GM19025 (cell line): ENCODE data around the gene ASCL3.
"Not testable (repeated sequence)": the region's sequence is repeated elsewhere in the genome, so short reads cannot be mapped to it uniquely, and the experiment has no call there.

Experiments used
- ATAC-seq: cut with Tn5 transposase; IDR thresholded peaks from one replicate; pipeline ENCODE4 v1.9.1; 2021; ENCODE audit warnings: mild to moderate bottlenecking, low read depth, moderate library complexity; ENCODE audit not compliant: unreplicated experiment

ASCL3 gene, protein sequence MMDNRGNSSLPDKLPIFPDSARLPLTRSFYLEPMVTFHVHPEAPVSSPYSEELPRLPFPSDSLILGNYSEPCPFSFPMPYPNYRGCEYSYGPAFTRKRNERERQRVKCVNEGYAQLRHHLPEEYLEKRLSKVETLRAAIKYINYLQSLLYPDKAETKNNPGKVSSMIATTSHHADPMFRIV

GRCh38 chr11:8942518-8943066 is at the start of gene ASCL3:
ASCL3 (minus strand) TSS chr11:8943016; CDS start chr11:8938161, 4,855 bp downstream.
- no peak for ATAC-seq

GRCh38 chr11:8989453-8989852 is 46.6 kb upstream of the ASCL3 start:
- ATAC-seq = no peak

GRCh38 chr11:8988329-8989234 is 45.8 kb upstream of the ASCL3 start:
- ATAC-seq = no peak

- no peak for ATAC-seq
Observed at GRCh38 chr11:8987446-8987845, 44.6 kb upstream of the ASCL3 start.

DNA sequence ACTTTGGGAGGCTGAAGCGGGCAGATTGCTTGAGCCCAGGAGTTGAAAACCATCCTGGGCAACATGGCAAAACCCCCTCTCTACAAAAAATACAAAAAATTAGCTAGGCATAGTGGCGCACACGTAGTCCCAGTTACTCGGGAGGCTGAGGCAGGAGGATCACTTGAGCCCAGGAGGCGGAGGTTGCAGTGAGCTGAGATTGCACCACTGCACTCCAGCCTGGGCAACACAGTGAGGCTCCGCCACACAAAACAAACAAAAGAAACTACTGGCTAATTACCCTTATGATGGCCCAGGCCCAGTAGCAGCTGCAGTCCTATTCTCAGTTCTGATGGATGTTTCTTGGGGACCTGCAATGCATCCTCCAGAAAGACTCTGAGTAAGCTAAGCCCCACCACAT is 44.0 kb upstream of the ASCL3 start:
- ATAC-seq = not testable (repeated sequence)

- ATAC-seq = no peak
Observed at GRCh38 chr11:8985462-8985861, 42.6 kb upstream of the ASCL3 start.

GRCh38 chr11:8983552-8983951 is 40.7 kb upstream of the ASCL3 start:
- no peak for ATAC-seq

- ATAC-seq = no peak
Observed at GRCh38 chr11:8980485-8980884, 37.7 kb upstream of the ASCL3 start.

DNA sequence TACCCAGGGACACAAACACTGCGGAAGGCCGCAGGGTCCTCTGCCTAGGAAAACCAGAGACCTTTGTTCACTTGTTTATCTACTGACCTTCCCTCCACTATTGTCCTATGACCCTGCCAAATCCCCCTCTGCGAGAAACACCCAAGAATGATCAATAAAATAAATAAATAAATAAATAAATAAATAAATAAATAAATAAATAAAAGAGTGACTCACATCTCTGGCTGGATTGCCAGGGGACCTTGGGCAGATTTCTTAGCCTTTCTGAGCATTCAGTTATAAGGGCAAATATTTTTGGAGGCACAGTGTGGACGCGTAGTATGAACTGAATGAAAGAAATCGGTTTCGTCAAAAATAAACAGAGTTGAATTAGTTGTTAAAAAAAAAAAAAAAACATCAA is 36.5 kb upstream of the ASCL3 start:
- not testable (repeated sequence) for ATAC-seq

GRCh38 chr11:8973121-8973520 is 30.3 kb upstream of the ASCL3 start:
- no peak for ATAC-seq

GRCh38 chr11:8971924-8972316 is 29.1 kb upstream of the ASCL3 start:
- ATAC-seq = no peak

DNA sequence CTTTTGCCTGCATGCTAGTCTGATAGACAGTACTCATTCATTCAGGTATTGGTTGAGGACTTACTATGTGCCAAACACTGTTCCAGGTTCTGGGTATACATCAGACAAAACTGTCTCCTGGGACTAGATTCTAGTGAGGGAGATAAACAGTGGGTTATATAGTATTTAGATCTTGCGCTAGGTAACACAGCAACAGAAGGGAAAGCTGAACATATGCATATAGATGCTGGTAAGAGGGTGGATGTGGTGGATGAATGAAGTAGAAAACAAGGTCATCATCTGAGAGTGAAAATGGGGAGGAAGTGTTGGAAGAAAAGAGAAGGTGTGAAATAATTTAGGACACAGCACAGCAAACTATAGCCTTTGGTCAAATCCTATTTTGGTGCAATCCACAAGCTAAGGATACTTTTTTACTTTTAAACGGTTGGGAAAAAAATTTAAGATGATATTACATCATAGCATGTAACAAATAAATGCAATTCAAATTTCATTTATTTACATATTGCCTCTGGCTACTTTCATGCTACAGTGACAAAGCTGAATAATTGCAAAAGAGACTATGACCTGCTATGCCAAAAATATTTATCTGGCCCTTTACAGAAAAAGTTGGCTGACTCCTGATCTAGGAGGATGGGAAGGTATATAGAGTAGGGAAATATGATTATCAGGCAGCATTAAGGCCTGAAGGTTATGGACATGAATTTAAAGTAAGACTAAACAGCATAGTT is 28.5 kb upstream of the ASCL3 start:
- ATAC-seq = no peak

GRCh38 chr11:8967184-8967583 is 24.4 kb upstream of the ASCL3 start:
- ATAC-seq = no peak

GRCh38 chr11:8964324-8965320 is 21.8 kb upstream of the ASCL3 start, which contains the start of gene TMEM9B:
TMEM9B (minus strand) TSS chr11:8964442; CDS start chr11:8964313, 129 bp downstream.
- ATAC-seq = peak; percentile 86

DNA sequence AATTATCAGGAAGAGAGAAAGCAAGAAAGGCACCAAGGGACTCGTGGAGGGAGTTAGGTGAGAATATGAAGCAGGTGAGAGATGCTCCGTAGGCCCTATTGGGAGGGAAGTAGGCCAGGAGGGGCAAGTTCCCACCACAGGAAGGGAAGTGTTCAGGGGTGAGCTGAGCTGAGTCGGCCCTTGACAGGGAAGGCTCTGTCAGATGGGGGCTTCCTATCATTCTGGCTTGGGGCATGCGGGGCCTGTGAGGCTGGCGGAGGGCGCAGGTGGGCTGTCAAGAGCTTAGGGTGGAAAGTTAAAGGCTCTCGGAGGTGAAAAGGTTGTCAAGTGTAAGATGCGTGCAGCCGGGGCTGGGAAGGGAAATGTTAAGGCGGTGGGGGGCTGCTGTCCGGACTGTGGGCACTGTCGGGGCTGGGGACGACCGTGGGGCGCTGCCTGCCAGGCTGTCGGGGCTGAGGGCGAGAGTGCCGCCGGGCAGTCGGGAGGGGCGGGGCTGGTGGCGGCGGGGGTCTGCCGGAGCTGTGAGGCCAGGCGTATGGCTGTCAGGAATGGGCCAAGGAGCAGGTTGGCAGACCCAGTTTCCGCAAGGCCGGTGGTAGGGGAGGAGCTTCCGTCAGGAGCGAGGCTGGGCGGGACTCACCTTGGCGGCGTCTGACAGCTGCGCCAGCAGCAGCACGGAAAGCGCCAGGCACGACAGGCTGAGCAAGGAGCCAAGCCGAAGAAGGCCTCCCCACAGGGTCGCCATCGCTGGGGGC is 20.9 kb upstream of the ASCL3 start:
- peak; percentile 68 for ATAC-seq

GRCh38 chr11:8962841-8963240 is 20.0 kb upstream of the ASCL3 start:
- ATAC-seq = no peak

DNA sequence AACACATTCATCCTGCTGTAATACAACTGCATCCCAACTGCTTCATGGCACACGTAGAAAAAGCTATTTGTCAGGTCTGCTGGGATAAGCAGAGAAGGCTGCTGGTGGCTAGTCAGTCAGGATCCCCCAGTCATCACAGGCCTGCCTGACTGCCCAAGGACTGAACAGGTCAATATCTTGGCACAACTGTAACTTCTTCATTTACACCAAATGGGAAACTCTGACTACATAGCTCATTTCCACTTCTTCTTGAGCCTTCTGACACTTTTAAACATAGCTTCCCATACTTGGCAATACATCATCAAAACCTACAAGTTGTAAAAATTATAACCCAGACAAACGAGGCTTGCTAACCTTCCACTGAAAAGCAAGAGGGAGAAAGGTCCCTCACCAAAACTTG is 18.6 kb upstream of the ASCL3 start:
- no peak for ATAC-seq

- no peak for ATAC-seq
Observed at GRCh38 chr11:8959546-8960166, 16.8 kb upstream of the ASCL3 start.

- ATAC-seq = no peak
Observed at GRCh38 chr11:8956860-8957259, 14.0 kb upstream of the ASCL3 start.
